B cell (primary cell): ENCODE data around the gene SLC7A7. TPM values are rescaled to one million over a fixed set of nuclear protein-coding genes. Genes with fewer than 3 reads are reported as not detected.

Experiments used
- ATAC-seq: fragments of 200-7000 bp; cut with Tn5 transposase; one replicate; pipeline ENCODE4 v1.10.0; 2021; ENCODE audit warnings: low read depth, mild to moderate bottlenecking, moderate number of reproducible peaks, moderate library complexity
- CTCF ChIA-PET: fragments of 350-600 bp; sonication (Branson Sonifier 250); formaldehyde crosslinking; loops from one replicate; lab custom pipeline; 2021; ENCODE audit warnings: antibody characterized with exemption, inconsistent platforms; lab: Charles Lee
- POLR2A ChIA-PET: fragments of 350-600 bp; sonication (Branson Sonifier 250); formaldehyde crosslinking; loops from one replicate; lab custom pipeline; 2021; ENCODE audit warnings: antibody characterized with exemption; lab: Charles Lee
- DNase-seq: peaks from one replicate; pipeline ENCODE4 v3.0.0; 2013
- H2AFZ ChIP-seq: 2 replicates; pipeline ENCODE4 v1.6.1; 2012; ENCODE audit warnings: mild to moderate bottlenecking, low read depth, low read length; ENCODE audit not compliant: insufficient read depth, poor library complexity, severe bottlenecking
- H3K27ac ChIP-seq, 2 donors: 1 replicate in 1 of 2; 2 replicates in 1 of 2; pipeline ENCODE4 v1.5.1; 2012 to 2013; ENCODE audit warnings: low read length in 2 of 2, mild to moderate bottlenecking in 2 of 2, moderate library complexity in 1 of 2
- H3K27me3 ChIP-seq, 4 experiments: fragments of 200-600 bp in 1 of 4; sonication (generic) in 1 of 4; replicated peaks in 1 of 4; 1 replicate in 2 of 4; 2 replicates in 2 of 4; pipeline versions ENCODE4 v1.6.1 to v1.7.0; 2013 to 2016; ENCODE audit warnings: low read length in 3 of 4, mild to moderate bottlenecking in 2 of 4, mixed read lengths in 1 of 4, moderate library complexity in 1 of 4; ENCODE audit not compliant: insufficient read depth in 4 of 4, control insufficient read depth in 3 of 4; ENCODE audit errors: control extremely low read depth in 1 of 4
- H3K36me3 ChIP-seq, 2 experiments: replicated peaks in 1 of 2; 1 replicate in 1 of 2; 2 replicates in 1 of 2; pipeline versions ENCODE4 v1.6.1 to v1.7.1; 2013; ENCODE audit warnings: low read length in 1 of 2; ENCODE audit not compliant: insufficient read depth in 2 of 2, control insufficient read depth in 1 of 2; ENCODE audit errors: control extremely low read depth in 1 of 2, extremely low read depth in 1 of 2
- H3K4me1 ChIP-seq, 2 donors: fragments of 200-600 bp in 1 of 2; sonication (generic) in 1 of 2; 1 replicate in 1 of 2; 2 replicates in 1 of 2; pipeline versions ENCODE4 v1.5.1 to v1.6.1; 2013 to 2017; ENCODE audit warnings: low read length in 2 of 2; ENCODE audit not compliant: control insufficient read depth in 2 of 2, insufficient read depth in 2 of 2
- H3K4me2 ChIP-seq: replicated peaks from 2 replicates; pipeline ENCODE3; 2012; ENCODE audit warnings: mild to moderate bottlenecking, low read depth, low read length; ENCODE audit not compliant: poor library complexity, severe bottlenecking
- H3K4me3 ChIP-seq, 5 experiments: fragments of 200-600 bp in 1 of 5; sonication (generic) in 1 of 5; 1 replicate in 3 of 5; 2 replicates in 2 of 5; pipeline versions ENCODE4 v1.5.1 to v1.7.0; 2011 to 2016; ENCODE audit warnings: low read length in 4 of 5, mild to moderate bottlenecking in 4 of 5, low read depth in 2 of 5, control low read depth in 1 of 5, moderate library complexity in 1 of 5; ENCODE audit not compliant: insufficient read depth in 1 of 5; ENCODE audit errors: control extremely low read depth in 1 of 5, extremely low read depth in 1 of 5
- H3K79me2 ChIP-seq: fragments of 200-600 bp; sonication (generic); one replicate; pipeline ENCODE4 v1.6.0; 2016; ENCODE audit warnings: low read length; ENCODE audit not compliant: control insufficient read depth, insufficient read depth
- H3K9ac ChIP-seq: fragments of 200-600 bp; sonication (generic); 2 replicates; pipeline ENCODE4 v1.6.1; 2017; ENCODE audit warnings: mild to moderate bottlenecking, low read length, moderate library complexity
- H3K9me3 ChIP-seq, 3 donors: one replicate each; pipeline versions ENCODE4 v1.6.1 to v1.7.1; 2013; ENCODE audit warnings: low read length in 2 of 3; ENCODE audit not compliant: control insufficient read depth in 2 of 3, insufficient read depth in 1 of 3; ENCODE audit errors: control extremely low read depth in 1 of 3
- H4K20me1 ChIP-seq: 2 replicates; pipeline ENCODE4 v1.6.0; 2012; ENCODE audit warnings: mild to moderate bottlenecking, low read length; ENCODE audit not compliant: insufficient read depth, control insufficient read depth, poor library complexity, severe bottlenecking
- H3K27ac Mint-ChIP-seq: one replicate; pipeline ENCODE4 v1.8.0; 2021; ENCODE audit warnings: mixed read lengths
- H3K27me3 Mint-ChIP-seq: one replicate; pipeline ENCODE4 v1.8.0; 2021; ENCODE audit warnings: mixed read lengths
- H3K4me1 Mint-ChIP-seq: one replicate; pipeline ENCODE4 v1.8.0; 2021; ENCODE audit warnings: mixed read lengths
- H3K4me3 Mint-ChIP-seq: one replicate; pipeline ENCODE4 v1.8.0; 2021; ENCODE audit warnings: mixed read lengths
- H3K9me3 Mint-ChIP-seq: one replicate; pipeline ENCODE4 v1.8.0; 2022; ENCODE audit warnings: mixed read lengths; ENCODE audit not compliant: insufficient read depth
- CTCF ChIP-seq: fragments of 200-600 bp; IDR thresholded peaks from one replicate; pipeline ENCODE4 v1.8.0; 2022; ENCODE audit warnings: antibody characterized with exemption, mild to moderate bottlenecking
- EZH2 ChIP-seq: IDR thresholded peaks from 2 replicates; pipeline ENCODE4 v1.6.1; 2012; ENCODE audit warnings: borderline replicate concordance, low read depth, mild to moderate bottlenecking, moderate library complexity, low read length; ENCODE audit not compliant: insufficient read depth, poor library complexity, severe bottlenecking
- WGBS: methylation state at CpG from one replicate; pipeline ENCODE4 v1.1.5; 2013; ENCODE audit warnings: missing lambda C conversion rate; ENCODE audit not compliant: insufficient coverage; 5-methylcytosine and 5-hydroxymethylcytosine counted together
- intact Hi-C: fragments of 100-400 bp; cut with micrococcal nuclease; formaldehyde crosslinking; loops from one replicate; pipeline ENCODE4 v1.10.0; 2022
- polyA plus RNA-seq: library from polyadenylated mRNA; depleted of rRNA; stranded (reverse); fragments of >200 nt; gene quantifications from 2 replicates; pipeline ENCODE4 v1.2.3, GENCODE V29; 2012
- total RNA-seq, 2 donors: library from RNA; stranded (reverse); fragments of 120-200 nt in 1 of 2; gene quantifications; 1 replicate in 1 of 2; 2 replicates in 1 of 2; pipeline versions ENCODE4 v1.2.3 to v1.2.4, GENCODE V29; 2013 to 2022

Gene SLC7A7
- total and polyA plus RNA-seq, 2 donors (not counting 1 experiment from before 2014, with no cell fraction given) = 33.4 to 50.0 TPM

GRCh38 chr14:22812744-22813143 is 2.5 kb downstream of the SLC7A7 start:
- POLR2A ChIA-PET = interaction anchor here (0.8 to 2.7 kb wide), 5 partner anchors 12 to 46 kb away, joined by 4 to 12 read pairs (median 6); partner anchors contain the start of gene OXA1L
- intact Hi-C loops = no loop called here
- Histone ChIP-seq H2AFZ (no peak overlapping the region), H3K4me1 (peaks cover 41 to 53% of the 10 kb centered on the region in 2 donors), H3K27me3 (no peaks in the 10 kb centered on the region), H4K20me1 (no peaks in the 10 kb centered on the region), H3K36me3 (no peaks in the 10 kb centered on the region), H3K9ac (no peak overlapping the region), H3K79me2 (no peaks in the 10 kb centered on the region), H3K27ac (peak overlapping the region; percentile 53 to 61), H3K4me2 (peak overlapping the region; percentile 57), H3K9me3 (peaks cover 0 to 6% (median 0%) of the 10 kb centered on the region in 3 donors), H3K4me3 (no peak overlapping the region)
- ATAC-seq (no peak), DNase-seq (no peak)
- peak overlapping the region; percentile 92 for H3K27ac Mint-ChIP-seq
- WGBS = 94% methylated on average over 2 of the region's 4 CpGs
- peak overlapping the region; percentile 79 for H3K4me3 Mint-ChIP-seq
- TF ChIP-seq EZH2 (no peak), CTCF (no peak)
- no peaks in the 10 kb centered on the region for H3K27me3 Mint-ChIP-seq
- CTCF ChIA-PET = interaction anchor here (0.6 to 14.9 kb wide), 16 partner anchors 8 to 250 kb away, joined by 3 to 129 read pairs (median 4); partner anchors contain the start of gene OXA1L
- no peaks in the 10 kb centered on the region for H3K9me3 Mint-ChIP-seq
- peaks cover 68% of the 10 kb centered on the region for H3K4me1 Mint-ChIP-seq

- 0% methylated on average over 1 of the region's 2 CpGs for WGBS
- peaks cover under 1% of the 10 kb centered on the region for H3K79me2 ChIP-seq
- POLR2A ChIA-PET = interaction anchor here (0.6 to 2.7 kb wide), 11 partner anchors 8 to 240 kb away, joined by 3 to 15 read pairs (median 4); partner anchors contain the start of genes MMP14, MRPL52 and OXA1L
Observed at GRCh38 chr14:22811722-22812121, 3.5 kb downstream of the SLC7A7 start.

More at GRCh38 chr14:22811722-22812121, 3.5 kb downstream of the SLC7A7 start:
- Histone ChIP-seq H3K27ac (peak overlapping the region in 1 of 2 donors; percentile 56), H3K9ac (peak overlapping the region; percentile 28), H2AFZ (no peak overlapping the region), H3K4me2 (peak overlapping the region; percentile 52), H4K20me1 (no peaks in the 10 kb centered on the region), H3K27me3 (no peaks in the 10 kb centered on the region), H3K36me3 (peaks cover 0 to 1% of the 10 kb centered on the region in 2 experiments), H3K4me1 (peaks cover 41 to 60% of the 10 kb centered on the region in 2 donors), H3K9me3 (peaks cover 0 to 6% (median 0%) of the 10 kb centered on the region in 3 donors), H3K4me3 (peak overlapping the region in 1 of 5 experiments; percentile 20)
- H3K9me3 Mint-ChIP-seq = no peaks in the 10 kb centered on the region
- ATAC-seq (peak; percentile 49), DNase-seq (peak; percentile 60)
- H3K27me3 Mint-ChIP-seq = no peaks in the 10 kb centered on the region
- TF ChIP-seq CTCF (no peak), EZH2 (no peak)
- H3K4me1 Mint-ChIP-seq = peaks cover 71% of the 10 kb centered on the region
- intact Hi-C loops = loop anchor here (1.0 kb wide), 3 partner anchors 8 to 21 kb away; no protein-coding TSS in a partner anchor
- peak overlapping the region; percentile 92 for H3K27ac Mint-ChIP-seq
- CTCF ChIA-PET = interaction anchor here (0.7 to 14.9 kb wide), 10 partner anchors 9 to 89 kb away, joined by 3 to 129 read pairs (median 4); partner anchors contain the start of gene LRP10
- peak overlapping the region; percentile 81 for H3K4me3 Mint-ChIP-seq
